Stimulated activated CD8-positive, alpha-beta memory T cell treated with anti-CD3 and anti-CD28 coated beads, Interleukin-2, amount 100 ng/mL, for 1 hour (primary cell): ENCODE results near the gene TTC23L.

ENCODE experiments used
- DNase-seq, 2 donors: peaks; one replicate each; pipeline ENCODE4 v3.0.0-alpha.2; 2020; ENCODE audit warnings: low read depth in 2 of 2

Gene TTC23L

DNA sequence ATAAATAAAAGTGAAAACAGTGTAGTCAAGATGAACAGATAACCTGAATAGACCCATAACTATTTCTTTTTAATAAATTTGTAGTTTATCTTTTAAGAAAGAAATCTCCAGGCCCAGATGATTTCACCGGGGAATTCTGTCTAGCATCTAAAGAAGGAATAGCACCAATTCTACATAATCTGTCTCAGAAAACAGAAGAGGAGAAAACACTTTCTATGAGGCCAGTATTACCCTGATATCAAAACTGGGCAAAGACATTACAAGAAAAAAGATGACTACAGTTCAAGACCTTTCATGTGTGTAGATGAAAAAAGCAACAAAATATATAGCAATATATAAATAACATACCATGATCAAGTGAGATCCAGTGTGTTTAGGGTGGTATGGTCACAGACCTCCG, 31.4 kb downstream of the TTC23L start:
- DNase-seq: no peak

- DNase-seq: no peak
Observed at GRCh38 chr5:34876275-34876674, 37.3 kb downstream of the TTC23L start.

GRCh38 chr5:34881246-34881645, 42.3 kb downstream of the TTC23L start:
- no peak for DNase-seq

GRCh38 chr5:34886392-34887119, 47.6 kb downstream of the TTC23L start:
- no peak for DNase-seq

- no peak for DNase-seq
Observed at GRCh38 chr5:34889394-34889793, 50.4 kb downstream of the TTC23L start.

DNA sequence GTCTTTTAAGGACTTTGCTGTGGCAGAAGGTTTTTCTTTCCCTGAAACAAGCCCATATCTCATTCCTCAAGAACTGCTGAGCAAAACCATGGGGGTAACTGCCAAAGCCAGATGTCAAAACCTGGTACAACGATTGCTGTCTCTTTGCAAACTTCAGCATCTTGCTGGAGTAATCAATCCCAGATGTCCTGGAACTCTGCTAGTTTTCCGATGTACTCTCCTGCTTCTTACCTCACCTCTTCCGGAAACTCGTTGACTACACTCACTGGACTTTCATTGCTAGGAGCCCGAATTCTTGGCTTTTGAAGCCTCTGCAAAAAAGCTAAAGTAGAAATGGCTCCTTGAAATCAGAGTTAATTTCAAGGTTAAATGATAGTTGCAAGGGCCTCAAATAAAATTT, 53.0 kb downstream of the TTC23L start:
- no peak for DNase-seq

DNA sequence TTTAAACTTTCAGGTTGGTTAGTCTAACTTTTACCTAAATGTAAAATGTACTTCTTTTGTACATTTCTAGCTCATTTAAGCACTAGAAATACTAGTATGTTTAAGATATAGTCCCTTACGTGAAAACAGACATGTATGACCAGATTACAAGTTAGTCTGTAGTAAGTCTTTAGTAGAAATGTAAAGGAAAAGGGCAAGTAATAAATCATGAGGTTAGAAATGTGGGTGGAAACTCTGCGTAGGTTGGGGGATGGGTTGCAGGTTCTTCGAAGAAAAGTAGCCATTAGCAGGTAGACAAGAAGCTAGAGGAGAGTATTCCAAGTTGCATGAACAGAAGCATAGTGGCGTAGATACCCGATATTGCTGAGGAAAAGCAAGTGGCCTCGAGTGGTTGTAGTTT, 53.5 kb downstream of the TTC23L start:
- DNase-seq: no peak

DNA sequence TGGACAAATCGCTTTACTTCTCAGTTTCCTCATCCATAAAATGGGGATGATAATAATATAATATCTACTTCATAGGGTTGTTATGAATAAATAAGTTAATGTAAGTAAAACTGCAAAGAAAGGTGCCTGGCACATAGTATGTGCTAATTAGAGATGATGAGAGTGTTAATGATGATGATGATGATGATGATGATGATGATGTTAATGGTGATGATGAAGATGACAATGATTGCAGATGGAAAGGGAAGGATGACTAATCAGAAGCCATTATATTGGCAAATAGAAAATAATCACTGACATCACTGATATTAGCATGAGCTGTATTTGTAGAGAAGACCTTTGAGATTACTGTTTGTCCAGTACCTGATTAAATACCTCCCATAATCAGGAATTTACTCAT, 55.8 kb downstream of the TTC23L start:
- DNase-seq: no peak

DNA sequence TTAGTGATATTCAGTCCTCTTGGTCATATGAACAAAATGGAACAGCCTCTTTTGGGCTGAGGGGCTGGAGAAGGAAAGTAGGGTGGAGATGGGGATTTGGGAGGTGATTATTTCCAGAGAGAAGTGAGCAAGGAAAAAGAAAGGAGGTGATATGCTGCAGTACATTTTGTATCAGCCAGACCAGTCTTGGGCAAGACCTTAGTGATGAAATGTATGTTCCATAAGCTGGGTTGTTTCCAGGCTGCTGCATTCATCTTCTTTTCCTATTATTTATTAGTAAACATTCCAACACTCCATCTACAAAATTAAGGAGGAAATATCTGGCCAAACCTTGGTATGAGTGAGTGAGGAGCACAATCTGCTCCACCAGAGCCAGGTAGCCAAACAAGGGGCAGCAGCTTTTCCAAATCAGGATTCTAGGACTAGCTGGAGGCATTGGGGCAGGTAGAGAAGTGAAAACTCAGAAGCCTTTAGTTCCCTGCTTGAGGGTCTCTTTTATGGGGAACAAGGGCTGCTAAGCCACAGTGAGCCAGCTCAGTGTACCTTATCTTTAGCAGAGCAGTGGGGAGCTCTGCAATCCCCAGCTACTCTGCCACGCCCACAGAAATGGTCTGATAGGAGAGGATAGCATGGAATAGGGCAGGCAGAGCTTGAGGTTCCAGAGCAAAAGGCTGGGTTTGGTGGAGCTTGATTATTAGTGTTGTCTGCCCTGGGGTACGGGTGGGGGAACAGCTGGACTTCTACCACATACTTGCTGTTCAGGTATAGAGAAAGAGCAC, 56.9 kb downstream of the TTC23L start:
- DNase-seq: no peak

DNA sequence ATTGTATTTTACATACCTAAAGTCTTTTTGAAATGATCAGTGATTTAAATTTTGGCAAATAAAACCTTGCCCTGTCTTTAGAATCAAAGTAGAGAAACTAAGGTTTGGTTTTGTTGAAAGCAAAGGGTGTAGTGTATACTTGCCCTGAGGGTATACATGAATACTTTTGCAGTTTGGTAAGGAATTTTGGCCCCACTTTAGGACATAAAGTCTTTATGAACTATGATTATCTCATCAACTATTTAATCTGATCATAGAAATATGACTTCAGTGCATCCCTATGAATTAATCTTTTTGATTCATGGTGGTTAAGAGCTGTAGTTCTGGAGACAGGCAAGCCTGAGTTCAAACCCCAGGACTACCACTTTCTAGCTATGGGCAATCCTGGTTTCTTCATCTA, 58.7 kb downstream of the TTC23L start:
- no peak for DNase-seq

- DNase-seq: peak; percentile 12 to 25
Observed at GRCh38 chr5:34898258-34898895, 59.4 kb downstream of the TTC23L start.

GRCh38 chr5:34899066-34899465, 60.1 kb downstream of the TTC23L start:
- DNase-seq: no peak

DNA sequence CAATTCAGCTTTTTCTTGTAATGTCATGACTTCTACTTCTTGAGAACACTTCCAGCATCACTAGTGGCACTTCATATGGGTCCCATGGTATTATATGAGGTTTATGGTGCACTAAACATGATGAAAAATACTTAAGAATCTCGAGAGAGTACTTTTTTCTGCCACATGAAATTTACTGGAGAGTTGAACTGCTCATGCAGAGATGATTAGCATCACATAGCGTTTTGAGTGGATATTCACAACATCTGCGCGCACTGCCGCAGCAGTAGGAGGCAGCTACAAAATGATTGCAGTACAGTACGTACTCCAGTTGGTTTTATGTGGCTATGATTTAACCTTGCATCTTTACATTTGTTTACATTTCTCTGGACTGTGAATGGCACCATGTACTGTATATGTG, 61.7 kb downstream of the TTC23L start:
- DNase-seq: no peak

- no peak for DNase-seq
Observed at GRCh38 chr5:34903260-34903659, 64.3 kb downstream of the TTC23L start.

- DNase-seq: no peak
Observed at GRCh38 chr5:34905564-34905963, 66.6 kb downstream of the TTC23L start.

DNA sequence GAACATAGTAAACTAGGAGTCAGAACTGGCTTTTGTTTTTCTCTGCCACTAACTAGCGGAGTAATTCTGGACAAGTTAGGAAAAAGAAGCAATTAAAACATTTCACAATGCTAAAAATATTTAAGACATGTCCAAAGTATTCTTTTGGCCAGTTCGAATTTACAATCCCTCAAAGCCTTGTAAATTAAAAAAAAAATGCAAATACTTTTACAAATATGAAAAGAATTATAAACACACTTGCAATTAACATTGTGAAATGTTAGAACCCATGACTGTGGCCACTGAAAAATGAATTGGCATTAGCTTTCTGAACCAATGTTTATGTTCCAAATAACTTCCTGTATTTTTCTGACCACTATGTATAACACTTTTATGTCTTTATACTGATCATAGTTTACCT, 74.1 kb downstream of the TTC23L start:
- DNase-seq: no peak

- no peak for DNase-seq
Observed at GRCh38 chr5:34914671-34915138, 75.7 kb downstream of the TTC23L start.

DNA sequence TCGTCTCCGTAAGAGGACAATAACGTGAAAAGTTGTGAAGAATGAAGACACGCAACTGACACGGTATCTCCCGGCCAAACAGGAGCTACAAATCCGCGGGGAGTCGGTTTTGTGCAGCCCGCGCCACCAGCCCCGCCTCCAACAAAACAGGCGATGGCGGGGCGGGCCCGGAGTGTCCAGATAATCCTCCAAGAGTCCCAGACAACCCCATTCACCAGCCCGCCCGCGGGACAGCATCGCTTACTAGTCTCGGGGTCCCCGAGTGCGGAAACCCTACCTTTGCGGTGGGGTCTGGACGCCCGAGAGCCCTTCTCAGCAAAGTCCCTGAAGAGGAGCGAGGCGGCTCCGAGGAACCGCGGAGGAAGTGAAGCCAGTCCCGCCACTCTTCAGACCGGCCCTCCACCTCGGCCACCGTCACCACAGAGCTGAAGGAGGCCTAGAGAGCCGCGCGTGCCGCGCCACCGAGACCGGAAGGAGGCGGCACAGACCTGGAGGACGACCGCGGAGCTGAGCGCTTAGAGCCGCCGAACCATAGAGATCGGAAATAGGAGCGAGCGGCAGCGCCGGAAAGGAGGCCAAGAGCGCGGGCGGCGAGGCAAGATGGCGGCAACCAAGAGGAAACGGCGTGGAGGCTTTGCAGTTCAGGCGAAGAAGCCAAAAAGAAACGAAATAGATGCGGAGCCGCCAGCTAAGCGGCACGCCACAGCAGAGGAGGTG, 76.3 kb downstream of the TTC23L start, which contains the start of the genes BRIX1 and RAD1:
TSS of gene BRIX1 (plus strand) at position 573 of the 717 bp plus-strand sequence. CDS start at position 601, 28 bp downstream.
TSS of gene RAD1 (minus strand) at position 366 of the 717 bp plus-strand sequence. CDS start 612 bp downstream, outside the sequence.
- peak; percentile 86 to 87 for DNase-seq

- DNase-seq: no peak
Observed at GRCh38 chr5:34915856-34916192, 76.9 kb downstream of the TTC23L start.

DNA sequence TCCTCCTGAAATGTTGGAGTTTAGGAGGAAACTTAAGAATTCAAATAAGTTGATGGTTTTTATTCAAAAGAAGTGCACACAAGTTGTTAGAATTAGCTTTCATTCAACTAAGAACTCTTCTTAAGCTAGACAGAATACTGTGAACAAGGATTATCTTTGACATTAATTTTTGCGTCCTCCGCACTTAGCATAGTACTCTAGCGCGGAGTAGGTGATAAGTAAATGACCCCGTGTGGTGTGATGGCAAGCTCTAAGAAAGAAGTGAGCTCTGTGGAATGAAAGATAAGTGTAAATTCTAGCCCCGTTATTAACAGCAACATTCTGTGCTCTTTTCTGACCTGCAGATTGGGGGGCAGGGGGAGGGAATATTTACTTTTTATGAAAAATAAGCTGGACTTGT, 77.6 kb downstream of the TTC23L start:
- DNase-seq: no peak

- DNase-seq: no peak
Observed at GRCh38 chr5:34918025-34918424, 79.1 kb downstream of the TTC23L start.

DNA sequence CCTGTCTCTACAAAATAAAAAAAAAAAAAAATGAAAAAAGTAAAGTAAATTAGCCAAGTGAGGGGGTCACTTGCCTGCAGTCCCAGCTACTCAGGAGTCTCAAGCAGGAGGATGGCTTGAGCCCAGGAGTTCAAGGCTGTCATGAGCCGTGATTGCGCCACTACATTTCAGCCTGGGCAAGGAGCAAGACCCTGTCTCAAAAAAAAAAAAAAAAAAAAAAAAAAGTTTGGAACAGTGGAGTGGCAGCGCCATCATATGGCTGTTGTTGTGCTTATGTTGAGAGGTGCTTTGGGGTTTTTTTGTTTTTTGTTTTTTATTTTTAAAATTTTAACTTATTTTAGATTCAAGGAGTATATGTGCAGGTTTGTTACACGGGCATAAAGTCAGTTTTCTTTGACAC, 80.1 kb downstream of the TTC23L start:
- DNase-seq: no peak
